ENCODE results near the gene ZNF503. TPM values are rescaled to one million over a fixed set of nuclear protein-coding genes. Genes with fewer than 3 reads are reported as not detected.

The ZNF503 gene
- total RNA-seq, 2 experiments from 2014 or later: 0.23 to 0.42 TPM

DNA sequence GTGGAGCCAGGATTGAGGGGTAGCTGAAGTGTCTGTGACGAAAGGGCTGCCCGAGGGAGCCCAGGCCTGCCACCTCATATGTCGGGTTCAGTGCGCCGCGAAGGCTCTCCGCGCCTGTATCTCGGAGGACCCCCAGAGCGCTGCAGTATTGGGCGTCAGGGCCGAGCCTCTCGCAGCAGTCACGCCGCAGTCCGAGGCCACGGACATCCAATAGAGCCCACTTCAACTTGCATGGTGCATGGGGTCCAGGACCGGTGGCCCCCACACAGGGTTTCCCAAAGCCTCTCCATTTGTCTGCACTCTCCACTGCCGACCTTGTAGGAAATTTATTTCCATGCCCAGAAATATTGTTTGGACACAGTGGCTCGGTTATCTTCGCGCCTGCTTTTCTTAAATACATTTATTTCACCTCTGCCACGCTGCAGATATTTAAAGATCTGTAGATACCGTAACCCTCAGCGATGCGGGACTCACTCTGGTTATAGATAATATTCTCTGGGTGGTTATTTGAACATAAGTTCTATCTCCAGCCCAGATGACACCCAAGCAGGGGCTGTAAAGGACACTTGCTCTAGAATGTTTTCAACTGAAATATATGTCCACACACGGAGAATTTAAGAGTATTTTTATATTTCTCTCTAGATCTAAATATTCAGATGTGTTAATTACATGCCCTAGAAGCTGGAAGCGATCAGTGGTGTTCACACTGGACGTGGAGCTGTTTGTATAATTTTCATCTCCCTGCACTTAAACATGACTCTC is 5.1 kb upstream of the ZNF503 start:
- no peak overlapping the region for H3K4me3 Mint-ChIP-seq
- H3K4me1 Mint-ChIP-seq: peaks cover 13% of the 10 kb centered on the region
- POLR2A ChIA-PET: interaction anchor here (0.6 kb wide), 1 partner anchor 14 kb away, joined by 7 read pairs; no protein-coding TSS in a partner anchor
- H3K9me3 Mint-ChIP-seq: no peaks in the 10 kb centered on the region
- H3K27me3 Mint-ChIP-seq: peaks cover 81% of the 10 kb centered on the region
- no peak for ATAC-seq (ENCODE audit: low read depth)
- H3K27ac Mint-ChIP-seq: no peak overlapping the region
- no peak for DNase-seq
- peaks cover 2% of the 10 kb centered on the region for H3K36me3 Mint-ChIP-seq

DNA sequence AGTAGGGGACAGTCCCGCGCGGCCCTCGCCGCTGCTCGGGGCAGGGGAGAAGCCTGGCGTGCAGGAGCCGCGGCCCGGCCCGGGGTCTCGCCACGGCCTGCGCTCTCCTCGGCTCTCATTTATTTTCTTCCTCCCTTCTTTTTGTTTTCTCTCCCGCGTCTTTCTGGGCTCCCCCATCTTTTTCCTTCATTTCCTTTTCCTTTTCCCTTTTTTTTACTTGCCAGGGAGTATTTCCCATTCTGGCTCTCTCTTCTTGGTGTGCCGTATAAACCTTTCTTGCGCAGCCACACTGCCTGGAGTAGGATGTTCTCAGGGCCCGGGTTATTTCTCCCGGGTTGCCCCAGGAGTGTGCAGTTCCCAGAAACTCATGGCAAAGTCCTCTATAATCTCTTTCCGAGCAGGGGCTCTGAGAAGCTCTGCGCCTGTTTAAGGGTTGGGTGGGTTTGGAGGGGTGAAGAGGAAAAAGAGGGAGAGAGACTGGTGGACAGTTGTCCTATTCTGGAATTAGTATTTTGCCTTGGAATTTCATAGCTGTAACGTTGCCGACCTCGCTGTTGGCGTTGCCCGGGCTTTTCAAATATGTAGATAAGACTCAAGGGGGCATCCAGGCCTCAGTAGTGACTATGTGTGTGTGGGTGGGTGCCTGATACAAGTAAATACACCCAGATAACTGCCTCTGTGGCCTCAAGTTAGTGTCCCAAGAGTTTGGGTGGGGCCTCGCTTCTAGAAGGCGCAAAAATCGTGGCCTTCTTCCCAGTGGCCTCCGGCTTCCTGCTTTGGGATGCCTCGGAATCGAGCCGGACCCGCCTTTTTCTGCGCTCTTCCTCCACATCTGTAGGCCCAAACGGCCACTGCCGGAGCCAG is 4.3 kb upstream of the ZNF503 start:
- H3K9me3 Mint-ChIP-seq: no peaks in the 10 kb centered on the region
- H3K27me3 Mint-ChIP-seq: peaks cover 76% of the 10 kb centered on the region
- POLR2A ChIA-PET: interaction anchor here (0.6 kb wide), 1 partner anchor 15 kb away, joined by 7 read pairs; no protein-coding TSS in a partner anchor
- no peak for DNase-seq
- no peak overlapping the region for H3K27ac Mint-ChIP-seq
- H3K4me3 Mint-ChIP-seq: no peak overlapping the region
- no peak for ATAC-seq (ENCODE audit: low read depth)
- H3K4me1 Mint-ChIP-seq: peaks cover 13% of the 10 kb centered on the region
- H3K36me3 Mint-ChIP-seq: peaks cover 2% of the 10 kb centered on the region

DNA sequence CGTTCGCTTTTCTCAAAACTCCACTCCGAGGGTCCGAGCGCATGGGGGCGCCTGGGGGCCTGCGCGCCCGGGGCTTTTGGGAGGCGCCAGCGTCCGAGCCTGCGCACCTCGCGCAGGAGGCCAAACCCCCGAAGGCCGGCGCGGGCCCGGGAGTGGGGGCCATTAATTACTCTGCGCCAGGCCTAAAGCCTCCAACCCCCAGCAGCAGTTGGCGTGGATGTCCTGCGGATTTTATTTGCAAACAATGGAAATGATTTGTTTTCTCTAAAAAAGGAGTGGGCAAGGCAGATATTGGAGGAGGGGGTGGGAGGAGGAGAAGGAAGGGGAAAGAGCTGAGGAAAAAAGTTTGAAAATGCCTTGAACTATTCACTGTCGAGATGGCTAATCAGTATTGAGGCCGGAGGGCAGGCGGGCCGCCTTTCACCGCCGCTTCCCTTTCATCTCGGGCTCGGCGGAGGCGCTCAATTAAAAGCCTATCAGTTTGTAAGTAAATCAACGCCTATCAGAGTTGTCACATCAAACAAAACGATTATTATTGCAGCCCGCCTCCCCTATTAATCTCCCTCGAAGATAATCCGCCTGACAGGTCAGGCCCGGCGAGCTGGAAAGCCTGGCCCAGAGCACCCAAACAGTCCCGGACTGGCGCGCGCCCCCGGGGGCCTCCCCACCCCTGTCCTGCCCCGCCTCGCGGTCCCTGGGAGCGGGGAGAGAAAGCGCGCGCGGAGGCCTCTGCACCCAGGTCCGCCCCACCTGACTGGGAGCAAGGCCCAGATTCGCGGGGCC is 3.4 kb upstream of the ZNF503 start:
- Mint-ChIP-seq H3K27me3 (peaks cover 76% of the 10 kb centered on the region), H3K4me1 (peaks cover 17% of the 10 kb centered on the region), H3K4me3 (no peak overlapping the region), H3K9me3 (no peaks in the 10 kb centered on the region), H3K36me3 (peaks cover 2% of the 10 kb centered on the region), H3K27ac (no peak overlapping the region)
- POLR2A ChIA-PET: no interaction called here
- no peak for ATAC-seq (ENCODE audit: low read depth)
- DNase-seq: no peak

DNA sequence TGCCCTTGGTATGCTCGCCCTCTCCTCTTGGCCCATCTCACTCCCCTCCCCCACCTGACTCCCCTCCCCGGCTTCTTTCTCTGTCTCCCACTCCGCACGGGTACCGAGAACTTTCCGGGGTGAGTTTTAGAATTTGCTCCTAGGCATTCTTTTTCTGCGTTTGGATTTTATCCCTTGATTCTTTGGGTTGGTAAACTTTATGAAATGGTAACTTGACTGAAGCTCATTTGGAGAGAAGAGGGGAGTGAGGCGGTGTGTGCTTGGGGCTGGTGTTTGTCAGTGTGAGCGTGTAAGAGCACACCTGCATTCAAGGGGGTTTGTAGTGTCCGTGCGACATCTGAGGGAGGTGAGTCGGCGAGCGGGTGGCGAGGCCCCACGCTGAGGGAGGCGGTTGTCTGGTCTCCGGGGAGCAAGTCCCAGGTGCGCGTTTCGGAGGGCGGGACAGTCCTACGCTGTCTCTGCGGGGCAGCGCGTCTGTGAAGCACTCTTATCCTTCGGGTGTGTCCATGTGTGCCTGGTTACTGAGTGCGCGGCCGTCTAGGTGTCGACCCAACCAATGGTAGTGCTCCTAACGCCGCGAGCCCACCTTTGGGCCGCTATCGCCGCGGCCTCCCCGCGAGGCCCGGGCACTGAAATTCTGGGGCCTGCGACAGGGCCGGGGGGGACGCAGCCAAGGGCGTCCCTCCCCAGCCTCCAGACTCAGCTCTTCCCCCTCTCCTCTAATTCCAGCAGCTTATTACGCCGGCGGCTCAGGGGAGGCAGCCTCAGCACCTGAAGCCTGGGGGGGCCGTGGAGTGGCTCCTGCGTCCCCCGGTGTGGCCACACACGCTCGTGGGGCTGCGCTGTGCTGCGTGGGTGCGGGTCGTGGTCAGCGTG is 2.6 kb upstream of the ZNF503 start:
- Mint-ChIP-seq H3K4me3 (peak overlapping the region; percentile 18), H3K4me1 (peaks cover 16% of the 10 kb centered on the region), H3K27ac (peak overlapping the region; percentile 42), H3K9me3 (no peaks in the 10 kb centered on the region), H3K36me3 (peaks cover 2% of the 10 kb centered on the region), H3K27me3 (peaks cover 71% of the 10 kb centered on the region)
- POLR2A ChIA-PET: no interaction called here
- peak; percentile 34 for DNase-seq
- ATAC-seq (ENCODE audit: low read depth): no peak

DNA sequence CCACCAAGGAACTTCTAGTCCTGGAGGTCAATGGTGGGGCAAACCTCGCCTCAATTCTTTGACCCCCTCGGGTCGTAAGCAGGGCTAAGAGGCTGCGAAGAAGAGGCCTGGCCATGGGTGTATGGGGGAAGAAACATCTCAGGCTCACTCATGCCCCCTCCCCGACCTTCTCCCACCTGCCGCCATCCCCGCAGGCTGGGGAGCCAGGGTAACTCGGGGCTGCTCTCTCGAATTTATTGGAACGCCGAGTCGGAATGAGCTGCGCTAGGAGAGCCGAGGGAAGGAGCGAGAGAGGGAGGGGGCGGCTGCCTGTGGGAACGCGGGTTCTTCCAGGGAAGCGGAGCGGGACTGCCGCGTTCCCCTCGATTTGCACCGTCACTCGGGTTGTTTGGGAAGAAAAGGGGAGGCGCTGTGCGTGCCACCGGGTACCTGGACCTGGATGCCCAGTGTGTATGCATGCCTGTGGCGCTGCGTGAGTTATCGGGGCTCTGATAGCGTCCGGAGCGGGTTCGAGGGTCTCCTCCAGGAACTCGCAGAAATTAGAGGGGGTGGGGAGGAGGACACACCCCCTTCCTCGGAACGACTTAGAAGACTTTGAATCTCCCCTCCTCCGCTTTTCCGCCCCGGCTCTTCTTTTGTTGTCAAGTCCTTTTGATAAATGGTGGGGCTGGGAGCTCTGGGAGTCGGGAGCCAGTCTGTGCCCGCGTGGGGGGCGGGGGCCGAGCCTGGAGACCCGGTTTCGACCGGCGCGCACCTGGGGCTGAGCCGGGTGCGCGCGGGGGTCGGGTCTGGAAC is 1.8 kb upstream of the ZNF503 start:
- POLR2A ChIA-PET: no interaction called here

DNA sequence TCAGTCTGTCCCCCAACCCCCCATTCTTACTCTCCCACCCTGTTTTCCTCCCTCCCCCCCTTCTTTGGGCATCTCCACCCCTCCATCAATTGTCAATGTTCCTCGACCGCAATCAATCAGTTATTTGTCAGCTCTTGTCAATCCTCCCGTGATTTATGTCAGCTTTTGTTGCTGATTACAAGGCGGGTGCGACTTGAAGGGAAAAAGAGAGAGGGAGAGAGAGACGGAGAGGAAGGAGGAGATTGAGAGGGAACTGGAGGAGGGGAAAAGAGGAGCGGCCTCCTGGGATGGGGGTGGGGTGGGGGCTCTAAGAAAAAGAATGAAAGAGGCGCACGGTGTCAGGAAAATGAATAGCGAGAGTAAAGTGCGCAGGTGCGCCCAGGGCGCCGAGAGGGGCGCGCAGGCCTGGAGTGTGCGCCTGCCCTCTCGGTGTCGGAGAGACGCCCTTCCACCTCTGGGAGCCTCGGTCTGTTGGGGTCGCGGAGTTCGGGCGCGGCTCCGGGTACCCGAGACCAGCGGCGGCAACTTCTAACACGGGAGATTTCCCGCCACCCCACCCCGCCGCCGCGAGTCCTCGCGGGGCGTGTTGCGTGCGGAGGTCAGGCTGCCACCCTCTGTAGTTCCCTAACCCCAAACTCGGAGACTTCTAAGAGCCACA is 1.1 kb upstream of the ZNF503 start:
- Mint-ChIP-seq H3K27me3 (peaks cover 68% of the 10 kb centered on the region), H3K4me3 (peak overlapping the region; percentile 85), H3K36me3 (peaks cover 2% of the 10 kb centered on the region), H3K4me1 (peaks cover 15% of the 10 kb centered on the region), H3K27ac (no peak overlapping the region), H3K9me3 (no peaks in the 10 kb centered on the region)
- POLR2A ChIA-PET: no interaction called here
- DNase-seq (peak; percentile 39), ATAC-seq (ENCODE audit: low read depth) (no peak)

More for the DNA sequence above, 1.8 kb upstream of the ZNF503 start:
- DNase-seq: peak; percentile 37
- H3K4me1 Mint-ChIP-seq: peaks cover 15% of the 10 kb centered on the region
- peak overlapping the region; percentile 85 for H3K4me3 Mint-ChIP-seq
- H3K27me3 Mint-ChIP-seq: peaks cover 64% of the 10 kb centered on the region
- no peak for ATAC-seq (ENCODE audit: low read depth)
- peaks cover 2% of the 10 kb centered on the region for H3K36me3 Mint-ChIP-seq
- no peak overlapping the region for H3K27ac Mint-ChIP-seq
- H3K9me3 Mint-ChIP-seq: no peaks in the 10 kb centered on the region

DNA sequence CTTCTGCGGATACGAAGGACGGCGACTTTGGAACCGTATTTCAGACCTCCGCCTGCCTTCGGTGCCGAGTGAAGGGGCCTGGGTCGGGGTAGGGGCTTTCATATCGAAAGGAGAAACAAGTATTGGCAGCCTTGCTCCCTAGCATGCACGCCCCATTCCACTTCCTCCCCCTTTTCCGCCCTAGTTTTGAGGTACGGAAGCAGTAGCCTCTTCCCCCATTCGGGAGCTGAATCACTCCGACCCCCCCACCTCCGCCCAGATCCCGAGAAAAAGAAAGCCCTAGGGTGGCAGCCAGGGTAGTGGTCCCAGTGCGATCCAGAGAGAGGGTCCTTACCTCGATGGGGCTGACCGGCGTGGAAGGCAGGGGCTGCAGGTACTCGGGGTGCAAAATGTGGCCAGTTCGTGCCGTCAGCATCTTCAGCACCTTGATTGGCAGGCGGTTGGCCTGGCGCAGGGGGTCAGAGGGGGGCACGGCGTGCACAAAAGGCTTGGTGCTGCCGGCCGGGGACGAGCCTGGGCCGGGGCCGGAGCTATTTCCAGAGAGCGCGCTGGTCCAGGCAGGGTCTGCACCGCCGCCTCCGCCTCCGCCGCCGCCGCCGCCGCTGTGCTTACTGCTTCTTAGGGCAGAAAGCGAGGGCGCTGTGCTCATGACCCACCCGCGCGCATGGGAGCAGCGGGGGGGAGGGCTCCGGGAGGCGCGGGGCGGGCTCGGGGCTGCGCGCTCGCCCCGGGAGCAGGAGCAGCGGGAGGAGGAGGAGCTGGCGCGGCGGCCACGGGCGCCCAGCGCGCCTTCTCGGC is 594 bp downstream of the ZNF503 start:
- no peaks in the 10 kb centered on the region for H3K9me3 Mint-ChIP-seq
- POLR2A ChIA-PET: interaction anchor here (0.7 kb wide), 1 partner anchor 636 kb away, joined by 3 read pairs; no protein-coding TSS in a partner anchor
- peaks cover 15% of the 10 kb centered on the region for H3K4me1 Mint-ChIP-seq
- H3K36me3 Mint-ChIP-seq: peaks cover 2% of the 10 kb centered on the region
- peak overlapping the region; percentile 83 for H3K4me3 Mint-ChIP-seq
- H3K27me3 Mint-ChIP-seq: peaks cover 61% of the 10 kb centered on the region
- ATAC-seq (ENCODE audit: low read depth) (peak; percentile 19), DNase-seq (peak; percentile 44)
- no peak overlapping the region for H3K27ac Mint-ChIP-seq

DNA sequence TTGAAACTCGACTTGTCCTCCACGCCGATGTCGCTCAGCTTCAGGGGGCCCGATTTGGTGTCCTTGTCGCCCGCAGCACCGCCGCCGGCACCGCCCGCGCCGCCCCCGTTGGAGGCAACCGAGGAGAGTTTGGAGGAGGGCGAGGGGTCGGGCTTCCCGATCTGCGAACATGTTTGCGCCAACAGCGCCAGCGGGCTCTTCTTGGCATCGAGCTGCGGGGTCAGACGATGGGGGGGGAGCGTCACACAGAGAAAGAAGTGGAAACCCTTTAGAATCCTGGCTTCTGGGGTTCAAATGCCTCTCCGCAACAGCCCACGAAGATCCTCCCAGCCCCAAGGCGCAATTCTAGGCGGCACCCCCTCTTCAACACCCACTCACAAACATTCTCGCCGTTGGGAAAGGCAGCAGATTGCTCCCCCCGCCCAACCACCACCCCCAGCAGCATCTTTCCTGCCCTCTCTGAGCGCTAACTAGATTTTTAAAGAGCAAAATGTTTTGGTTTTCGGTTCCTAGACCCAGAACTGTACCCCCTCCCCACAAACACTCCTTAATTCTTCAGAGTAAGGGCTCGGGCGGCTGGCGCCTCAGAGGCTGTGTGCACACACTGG is 1.3 kb downstream of the ZNF503 start:
- DNase-seq (no peak), ATAC-seq (ENCODE audit: low read depth) (no peak)
- peaks cover 2% of the 10 kb centered on the region for H3K36me3 Mint-ChIP-seq
- H3K9me3 Mint-ChIP-seq: no peaks in the 10 kb centered on the region
- POLR2A ChIA-PET: no interaction called here
- peaks cover 59% of the 10 kb centered on the region for H3K27me3 Mint-ChIP-seq
- H3K4me3 Mint-ChIP-seq: peak overlapping the region; percentile 83
- H3K4me1 Mint-ChIP-seq: peaks cover 15% of the 10 kb centered on the region
- H3K27ac Mint-ChIP-seq: no peak overlapping the region

DNA sequence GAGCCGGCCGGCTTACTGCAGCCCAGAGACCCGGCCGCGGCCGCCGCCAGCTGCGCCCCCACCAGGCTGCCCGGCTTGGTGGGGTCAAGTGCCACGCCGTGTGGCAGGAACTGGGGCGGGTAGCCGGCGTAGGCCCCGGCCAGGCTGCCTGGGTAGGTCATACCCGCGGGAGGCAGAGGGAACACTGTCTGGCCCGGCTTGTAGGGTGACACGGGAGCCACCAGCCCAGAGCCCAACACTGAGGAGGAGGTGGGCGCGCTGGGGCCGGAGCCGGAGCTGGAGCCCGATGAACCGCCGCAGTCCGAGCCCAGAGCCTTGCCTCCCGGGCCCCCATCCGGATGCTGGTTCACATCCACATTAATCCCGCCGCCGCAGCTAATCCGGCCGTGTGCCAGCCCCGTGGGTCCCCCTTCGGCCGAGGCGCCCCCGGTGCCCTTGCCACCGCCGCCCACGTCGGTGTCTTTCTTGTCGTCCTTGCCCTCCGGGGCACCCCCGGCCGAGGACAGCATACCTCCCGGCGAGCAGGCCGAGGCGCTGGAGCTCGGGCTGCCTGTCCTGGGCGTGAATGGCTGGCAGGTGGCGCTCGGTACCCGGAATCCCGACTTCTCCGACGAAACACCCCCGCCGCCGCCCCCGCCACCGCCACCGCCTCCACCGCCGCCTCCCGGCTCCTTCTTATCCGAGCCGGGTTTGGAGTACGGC is 2.0 kb downstream of the ZNF503 start:
- Mint-ChIP-seq H3K9me3 (no peaks in the 10 kb centered on the region), H3K4me1 (peaks cover 19% of the 10 kb centered on the region), H3K27ac (no peak overlapping the region), H3K36me3 (peaks cover 4% of the 10 kb centered on the region), H3K27me3 (peaks cover 62% of the 10 kb centered on the region), H3K4me3 (peak overlapping the region; percentile 83)
- ATAC-seq (ENCODE audit: low read depth) (peak; percentile 28), DNase-seq (peak; percentile 72)
- POLR2A ChIA-PET: no interaction called here

DNA sequence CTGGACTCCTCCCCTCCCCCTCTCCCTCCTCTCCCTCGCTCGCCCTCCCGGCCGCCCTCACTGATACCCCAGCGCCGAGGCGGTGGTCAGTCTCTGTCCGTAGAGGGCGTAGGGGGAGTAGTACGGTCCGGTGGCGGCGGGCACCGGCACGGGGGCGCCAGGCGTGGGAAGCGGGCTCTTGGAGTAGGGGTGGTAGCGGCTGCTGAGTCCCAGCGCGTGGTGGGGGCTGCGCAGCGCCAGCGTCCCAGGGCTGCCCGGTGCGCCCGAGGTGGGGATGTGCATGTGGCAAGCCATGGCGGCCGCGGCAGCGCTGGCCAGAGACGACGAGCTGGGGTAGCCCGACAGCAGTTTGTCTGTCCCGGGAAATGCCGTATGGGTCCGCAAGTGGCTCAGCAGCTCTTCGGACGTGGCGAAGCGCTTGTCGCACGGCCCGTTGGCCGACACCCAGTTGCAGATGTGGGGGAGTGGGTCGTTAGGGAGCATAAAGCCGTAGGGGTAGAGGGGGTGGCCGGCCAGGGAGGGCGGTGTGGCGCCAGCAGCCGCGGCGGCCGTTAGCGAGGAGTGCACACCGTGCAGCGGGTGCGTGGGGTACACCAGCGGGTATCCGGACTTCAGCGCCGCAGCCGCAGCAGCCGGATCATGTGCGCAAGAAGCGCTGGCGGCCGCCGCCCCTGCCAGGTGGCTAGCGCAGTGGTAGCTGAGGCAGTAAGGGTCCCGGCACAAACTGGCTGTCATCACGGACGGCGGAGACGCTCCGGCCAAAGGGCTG is 2.7 kb downstream of the ZNF503 start:
- Mint-ChIP-seq H3K36me3 (peaks cover 2% of the 10 kb centered on the region), H3K9me3 (no peaks in the 10 kb centered on the region), H3K27ac (no peak overlapping the region), H3K27me3 (peaks cover 65% of the 10 kb centered on the region), H3K4me1 (peaks cover 15% of the 10 kb centered on the region), H3K4me3 (no peak overlapping the region)
- no peak for ATAC-seq (ENCODE audit: low read depth)
- no peak for DNase-seq
- POLR2A ChIA-PET: no interaction called here
